H9 (cell line): Measurements from ENCODE around the gene WDR5. TPM values are rescaled to one million over a fixed set of nuclear protein-coding genes. Genes with fewer than 3 reads are reported as not detected.

Experiments
- DNase-seq: peaks from one replicate; pipeline ENCODE4 v3.0.0-alpha.2; 2017
- H2AFZ ChIP-seq: one replicate; pipeline ENCODE4 v1.6.1; 2013; ENCODE audit warnings: mild to moderate bottlenecking, low read length, control low read depth, moderate library complexity
- H2AK5ac ChIP-seq: 2 replicates; pipeline ENCODE4 v1.6.1; 2013; ENCODE audit warnings: low read length, control low read depth, mixed read lengths; ENCODE audit not compliant: insufficient read length
- H2BK120ac ChIP-seq: one replicate; pipeline ENCODE4 v1.6.1; 2013; ENCODE audit warnings: low read depth, mild to moderate bottlenecking, low read length, control low read depth, inconsistent platforms; ENCODE audit not compliant: poor library complexity, severe bottlenecking
- H2BK12ac ChIP-seq: 2 replicates; pipeline ENCODE4 v1.6.1; 2013; ENCODE audit warnings: low read length, control low read depth, mixed read lengths, low read depth; ENCODE audit not compliant: insufficient read length
- H2BK15ac ChIP-seq: 2 replicates; pipeline ENCODE4 v1.6.1; 2013; ENCODE audit warnings: low read depth, low read length, control low read depth
- H2BK20ac ChIP-seq: one replicate; pipeline ENCODE4 v1.6.1; 2013; ENCODE audit warnings: low read depth, mild to moderate bottlenecking, low read length, control low read depth, inconsistent platforms; ENCODE audit not compliant: poor library complexity, severe bottlenecking
- H2BK5ac ChIP-seq: 2 replicates; pipeline ENCODE4 v1.6.1; 2013; ENCODE audit warnings: low read length, control low read depth, mixed read lengths; ENCODE audit not compliant: insufficient read length
- H3K14ac ChIP-seq: 2 replicates; pipeline ENCODE4 v1.6.1; 2013; ENCODE audit warnings: low read length, control low read depth; ENCODE audit not compliant: insufficient read depth
- H3K18ac ChIP-seq: 2 replicates; pipeline ENCODE4 v1.6.1; 2013; ENCODE audit warnings: low read depth, mild to moderate bottlenecking, mixed read lengths, low read length, control low read depth; ENCODE audit not compliant: insufficient read length
- H3K23ac ChIP-seq: 2 replicates; pipeline ENCODE4 v1.6.1; 2013; ENCODE audit warnings: low read length, control low read depth, mixed read lengths, low read depth; ENCODE audit not compliant: insufficient read length
- H3K23me2 ChIP-seq: 2 replicates; pipeline ENCODE4 v1.6.1; 2013; ENCODE audit warnings: low read depth, mild to moderate bottlenecking, mixed read lengths, low read length, control low read depth; ENCODE audit not compliant: insufficient read length, poor library complexity, severe bottlenecking
- H3K27ac ChIP-seq: 2 replicates; pipeline ENCODE4 v1.5.1; 2013; ENCODE audit warnings: low read length, control low read depth, mixed read lengths, low read depth; ENCODE audit not compliant: insufficient read length
- H3K27me3 ChIP-seq: 2 replicates; pipeline ENCODE4 v1.6.1; 2013; ENCODE audit warnings: low read length, control low read depth, inconsistent platforms; ENCODE audit not compliant: insufficient read depth
- H3K4ac ChIP-seq: 2 replicates; pipeline ENCODE4 v1.6.1; 2013; ENCODE audit warnings: low read depth, mild to moderate bottlenecking, control low read depth, inconsistent platforms, low read length, moderate library complexity
- H3K4me1 ChIP-seq: 2 replicates; pipeline ENCODE4 v1.6.1; 2013; ENCODE audit warnings: low read length, control low read depth, inconsistent platforms; ENCODE audit not compliant: insufficient read depth
- H3K4me2 ChIP-seq: 2 replicates; pipeline ENCODE4 v1.6.1; 2013; ENCODE audit warnings: low read length, control low read depth, mixed read lengths; ENCODE audit not compliant: insufficient read length, insufficient read depth
- H3K56ac ChIP-seq: 2 replicates; pipeline ENCODE4 v1.6.1; 2013; ENCODE audit warnings: low read depth, mild to moderate bottlenecking, mixed read lengths, low read length, control low read depth; ENCODE audit not compliant: insufficient read length
- H3K79me1 ChIP-seq: 2 replicates; pipeline ENCODE4 v1.6.1; 2013; ENCODE audit warnings: low read depth, mild to moderate bottlenecking, moderate library complexity, low read length, control low read depth, inconsistent platforms; ENCODE audit not compliant: insufficient read depth, poor library complexity, severe bottlenecking
- H3K79me2 ChIP-seq: 2 replicates; pipeline ENCODE4 v1.6.1; 2013; ENCODE audit warnings: low read length, control low read depth, inconsistent platforms; ENCODE audit not compliant: insufficient read depth
- H3K9ac ChIP-seq: 2 replicates; pipeline ENCODE4 v1.6.1; 2013; ENCODE audit warnings: low read length, control low read depth, mixed read lengths; ENCODE audit not compliant: insufficient read length; ENCODE audit errors: extremely low read depth
- H3K9me3 ChIP-seq: one replicate; pipeline ENCODE4 v1.6.1; 2013; ENCODE audit warnings: low read depth, low read length, inconsistent platforms; ENCODE audit not compliant: control insufficient read depth
- H3T11ph ChIP-seq: one replicate; pipeline ENCODE4 v1.6.1; 2013; ENCODE audit warnings: mild to moderate bottlenecking, low read length, control low read depth, inconsistent platforms
- H4K20me1 ChIP-seq: one replicate; pipeline ENCODE4 v1.6.1; 2013; ENCODE audit not compliant: control insufficient read depth, insufficient read length, insufficient read depth
- H4K5ac ChIP-seq: 2 replicates; pipeline ENCODE4 v1.6.1; 2013; ENCODE audit warnings: low read depth, mild to moderate bottlenecking, mixed read lengths, low read length, control low read depth; ENCODE audit not compliant: insufficient read length
- H4K8ac ChIP-seq: replicated peaks from 2 replicates; pipeline ENCODE4 v1.6.1; 2013; ENCODE audit warnings: low read length, control low read depth, mixed read lengths, low read depth; ENCODE audit not compliant: insufficient read length
- H4K91ac ChIP-seq: 2 replicates; pipeline ENCODE4 v1.6.1; 2013; ENCODE audit warnings: low read depth, mild to moderate bottlenecking, moderate library complexity, mixed read lengths, low read length, control low read depth; ENCODE audit not compliant: insufficient read length
- H3K27ac Mint-ChIP-seq, 3 experiments: 2 replicates in 2 of 3; 3 replicates in 1 of 3; pipeline ENCODE4 v1.8.0; 2020 to 2021; ENCODE audit warnings: mixed read lengths in 3 of 3, mild to moderate bottlenecking in 1 of 3, moderate library complexity in 1 of 3
- H3K27me3 Mint-ChIP-seq: 2 replicates; pipeline ENCODE4 v1.8.0; 2021; ENCODE audit warnings: low read depth, mild to moderate bottlenecking, moderate library complexity, mixed read lengths
- H3K36me3 Mint-ChIP-seq, 3 experiments: 2 replicates in 2 of 3; 3 replicates in 1 of 3; pipeline ENCODE4 v1.8.0; 2020 to 2021; ENCODE audit warnings: low read depth in 3 of 3, mixed read lengths in 3 of 3; ENCODE audit not compliant: insufficient read depth in 1 of 3
- H3K4me1 Mint-ChIP-seq, 2 experiments: 2 replicates each; pipeline ENCODE4 v1.8.0; 2020; ENCODE audit warnings: mixed read lengths in 2 of 2
- H3K4me3 Mint-ChIP-seq, 2 experiments: 2 replicates in 1 of 2; 3 replicates in 1 of 2; pipeline ENCODE4 v1.8.0; 2020 to 2021; ENCODE audit warnings: mild to moderate bottlenecking in 2 of 2, mixed read lengths in 2 of 2, moderate library complexity in 1 of 2
- H3K9me3 Mint-ChIP-seq, 2 experiments: 2 replicates in 1 of 2; 3 replicates in 1 of 2; pipeline ENCODE4 v1.8.0; 2020; ENCODE audit warnings: mild to moderate bottlenecking in 2 of 2, mixed read lengths in 2 of 2, moderate library complexity in 1 of 2
- CTCF ChIP-seq: fragments of 200-600 bp; sonication (generic); conservative IDR thresholded peaks from 3 replicates; pipeline ENCODE4 v1.8.0; 2021; ENCODE audit warnings: antibody characterized with exemption, mild to moderate bottlenecking
- WGBS: extraction: QIAGEN DNeasy Blood & Tissue Kit; methylation state at CpG from one replicate; pipeline ENCODE4 v1.1.7; 2013; ENCODE audit warnings: missing lambda C conversion rate, low lambda C conversion rate, mixed read lengths; ENCODE audit not compliant: insufficient read length; ENCODE audit errors: extremely low coverage; 5-methylcytosine and 5-hydroxymethylcytosine counted together
- total RNA-seq: library from RNA; stranded (reverse); gene quantifications from 2 replicates; pipeline ENCODE4 v1.2.1, GENCODE V29; 2021

WDR5 gene
- total RNA-seq, 1 experiment from 2014 or later, result 72.3 TPM

- Histone ChIP-seq H2AK5ac (no peak overlapping the region), H2BK20ac (no peak overlapping the region), H3T11ph (no peak overlapping the region), H3K23me2 (no peaks in the 10 kb centered on the region), H4K8ac (no peak overlapping the region), H3K79me2 (no peaks in the 10 kb centered on the region), H2BK120ac (no peak overlapping the region), H2BK15ac (no peak overlapping the region), H3K9me3 (no peaks in the 10 kb centered on the region), H3K23ac (no peak overlapping the region), H3K14ac (no peak overlapping the region), H4K20me1 (no peaks in the 10 kb centered on the region), H3K27ac (no peak overlapping the region), H3K4ac (no peak overlapping the region), H3K79me1 (no peaks in the 10 kb centered on the region), H3K56ac (no peak overlapping the region), H2BK12ac (no peak overlapping the region), H3K4me1 (no peaks in the 10 kb centered on the region), H2BK5ac (no peak overlapping the region), H4K5ac (no peak overlapping the region), H2AFZ (no peak overlapping the region), H4K91ac (no peak overlapping the region), H3K27me3 (no peaks in the 10 kb centered on the region), H3K9ac (no peak overlapping the region), H3K4me2 (no peak overlapping the region), H3K18ac (no peak overlapping the region)
- H3K27me3 Mint-ChIP-seq, result no peaks in the 10 kb centered on the region
- H3K36me3 Mint-ChIP-seq, result peaks cover 51 to 91% (median 87%) of the 10 kb centered on the region in 3 experiments
- H3K27ac Mint-ChIP-seq, result no peak overlapping the region
- no CpG with 5 or more reads among the region's 23 CpGs for WGBS
- H3K4me3 Mint-ChIP-seq, result no peak overlapping the region
- no peak for DNase-seq
- H3K9me3 Mint-ChIP-seq, result no peaks in the 10 kb centered on the region
- H3K4me1 Mint-ChIP-seq, result 0 out of 4 replicates have a peak, but pooled peaks cover 0 to 2% of the 10 kb centered on the region in 2 experiments
- TF ChIP-seq CTCF, result no peak
Observed at GRCh38 chr9:134153450-134153849, 17.6 kb downstream of the WDR5 start.
